Germinal center (tissue), 1 donor: ENCODE data around the gene DTNB.

Source experiments
- DNase-seq: peaks from one replicate; pipeline ENCODE4 v3.0.0; 2012; ENCODE audit warnings: mixed read lengths, low spot score

The DTNB gene

DNA sequence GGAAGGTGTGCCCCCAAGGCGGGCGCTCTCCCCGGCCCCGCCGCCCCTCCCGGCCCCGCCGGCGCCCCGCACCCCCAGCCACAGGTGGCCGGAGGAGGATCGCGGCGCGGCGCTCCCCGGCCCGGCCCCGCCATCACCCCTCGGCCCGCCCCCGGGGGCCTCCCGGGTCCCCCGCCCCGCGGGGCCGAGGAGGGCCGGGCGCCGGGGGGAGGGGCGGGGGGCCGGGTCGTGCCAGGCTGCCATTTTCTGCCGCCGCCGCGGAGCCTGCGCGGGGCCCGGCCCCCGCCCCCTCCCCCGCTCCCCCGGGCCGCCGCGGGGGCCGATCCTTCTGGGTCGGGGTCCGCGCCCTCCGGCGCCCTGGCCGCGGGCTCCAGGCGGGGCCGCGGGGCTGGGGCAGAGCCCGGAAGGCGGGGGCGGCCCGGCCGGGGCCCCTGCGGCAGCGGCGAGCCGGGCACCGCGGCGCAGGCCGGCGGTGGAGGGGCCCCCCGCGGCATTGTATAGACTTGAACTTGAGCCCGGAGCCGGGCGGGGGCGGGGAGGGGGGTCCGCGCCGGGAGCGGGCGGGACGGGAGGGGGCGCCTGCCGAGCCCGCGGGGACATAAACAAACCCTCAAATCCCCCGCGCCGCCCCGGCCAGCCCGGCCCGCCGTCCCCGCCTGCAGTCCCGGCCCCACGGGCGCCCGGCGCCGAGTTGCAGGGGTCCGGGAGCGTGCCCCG lies 332.2 kb downstream of the DTNB start:
- peak; percentile 31 for DNase-seq

DNA sequence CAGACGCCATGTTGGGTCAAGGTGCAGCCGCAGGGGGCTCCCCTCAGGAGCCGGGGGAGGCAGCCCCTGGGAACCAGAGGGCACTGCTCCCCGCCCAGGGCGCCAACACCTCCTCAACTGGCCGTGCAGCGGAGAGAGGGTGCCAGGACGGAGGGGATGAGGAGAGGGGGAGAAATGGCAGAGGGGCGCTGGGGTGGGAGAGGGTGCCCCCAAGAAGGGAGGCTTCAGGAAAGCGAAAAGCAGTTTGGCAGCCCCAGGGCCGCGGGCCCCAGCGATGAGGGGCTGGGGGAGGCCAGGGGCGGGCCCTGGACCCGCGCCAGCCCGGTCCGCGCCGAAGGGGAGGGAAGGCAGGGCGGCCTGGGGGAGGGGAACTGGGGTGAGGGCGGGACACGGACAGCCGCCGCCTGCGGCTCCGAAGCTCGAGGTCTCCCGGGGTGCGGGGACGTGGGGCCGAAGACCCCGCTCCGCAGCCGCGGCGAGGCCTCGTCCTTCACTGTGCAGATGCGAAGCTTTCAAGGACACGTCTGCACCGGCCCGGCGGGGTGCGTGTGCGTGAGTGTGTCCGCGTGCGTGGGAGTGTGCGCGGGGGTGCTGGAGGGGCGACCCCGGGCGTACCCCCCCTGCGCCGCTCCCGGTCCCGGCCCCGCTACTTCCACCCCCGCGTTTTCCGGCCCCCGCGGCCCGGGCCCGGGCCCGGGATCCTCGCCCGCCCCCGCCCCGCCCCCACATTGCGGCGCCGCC lies 333.0 kb downstream of the DTNB start:
- DNase-seq = no peak

DNA sequence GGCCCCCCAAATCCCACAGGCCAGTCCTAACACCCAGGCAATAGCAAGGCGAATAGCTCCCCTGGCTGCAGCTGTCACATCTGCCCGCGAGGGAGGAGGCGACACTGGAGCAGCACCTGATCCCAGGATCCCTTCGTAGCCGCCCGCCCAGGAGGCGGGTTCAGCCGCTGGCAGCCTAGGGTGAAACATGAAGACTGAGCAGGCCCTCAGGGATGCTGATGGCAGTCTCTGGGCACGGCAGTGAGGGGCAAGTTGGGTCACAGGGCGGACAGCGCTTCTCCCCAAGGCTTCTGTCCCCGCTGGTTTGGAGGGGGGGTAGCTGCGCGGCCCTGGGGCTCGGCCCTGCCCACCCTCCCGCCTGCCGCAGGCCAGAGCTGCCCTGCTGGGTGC lies 333.6 kb downstream of the DTNB start:
- DNase-seq = no peak

DNA sequence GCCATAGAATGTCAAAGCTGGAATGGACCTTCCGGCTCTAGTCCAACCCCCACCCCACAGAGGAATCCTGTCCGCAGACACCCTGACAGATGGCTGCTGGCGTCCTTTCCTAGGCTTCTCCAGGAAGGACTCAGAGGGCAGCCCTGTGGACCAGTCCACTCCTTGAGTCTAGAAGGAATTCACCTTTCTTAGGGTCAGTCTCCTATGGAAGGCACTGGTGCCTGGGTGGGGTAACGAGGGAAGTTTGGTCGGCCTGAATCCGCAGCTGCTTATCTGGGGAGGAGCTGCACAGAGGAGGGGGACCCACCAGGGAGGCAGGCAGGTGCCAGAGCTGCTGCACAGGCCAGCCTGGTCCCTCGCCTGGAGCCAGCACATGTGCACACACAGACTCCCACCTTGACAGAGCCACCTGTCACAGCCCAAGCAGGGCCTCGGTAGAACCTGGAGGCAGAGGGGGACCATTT lies 334.1 kb downstream of the DTNB start:
- DNase-seq = no peak

DNA sequence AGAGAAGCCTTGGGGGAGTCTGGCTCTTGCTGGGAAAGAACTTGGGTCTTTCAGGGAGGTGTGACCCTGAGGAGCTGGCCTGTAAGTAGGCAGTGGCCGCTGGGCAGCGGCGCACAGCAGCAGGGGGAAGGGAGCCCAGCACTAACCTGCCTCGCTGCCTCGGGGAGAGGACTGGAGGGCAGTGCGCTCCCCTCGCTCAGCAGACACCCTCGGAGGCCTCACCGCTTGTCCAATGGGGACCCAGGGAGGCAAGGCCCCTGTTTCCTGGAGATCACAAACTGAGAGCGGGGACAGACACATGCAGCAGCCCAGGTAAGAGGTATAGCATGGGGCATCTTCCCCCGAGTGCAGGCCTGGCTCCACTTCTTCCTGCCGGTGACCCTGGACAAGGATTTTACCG lies 335.0 kb downstream of the DTNB start:
- no peak for DNase-seq

DNA sequence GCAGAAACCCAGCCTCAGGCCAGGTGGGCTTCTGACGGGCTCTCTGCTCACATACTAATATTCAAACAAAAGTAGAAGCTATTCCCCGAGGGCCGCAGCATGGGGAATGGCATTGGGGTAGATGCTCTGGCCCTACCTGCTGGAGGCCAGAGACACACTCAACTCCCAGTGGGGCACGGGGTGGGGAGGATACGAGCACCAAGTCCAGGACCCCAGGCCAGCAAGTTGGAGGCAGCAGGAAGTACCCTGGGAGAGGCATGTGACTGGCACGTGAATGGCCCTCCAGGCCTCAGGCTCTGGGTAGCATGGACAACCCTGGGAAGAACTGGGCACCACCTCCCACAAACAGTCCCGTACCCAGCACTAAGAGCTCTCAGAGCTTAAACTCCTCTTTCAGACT lies 335.5 kb downstream of the DTNB start:
- DNase-seq = no peak

DNA sequence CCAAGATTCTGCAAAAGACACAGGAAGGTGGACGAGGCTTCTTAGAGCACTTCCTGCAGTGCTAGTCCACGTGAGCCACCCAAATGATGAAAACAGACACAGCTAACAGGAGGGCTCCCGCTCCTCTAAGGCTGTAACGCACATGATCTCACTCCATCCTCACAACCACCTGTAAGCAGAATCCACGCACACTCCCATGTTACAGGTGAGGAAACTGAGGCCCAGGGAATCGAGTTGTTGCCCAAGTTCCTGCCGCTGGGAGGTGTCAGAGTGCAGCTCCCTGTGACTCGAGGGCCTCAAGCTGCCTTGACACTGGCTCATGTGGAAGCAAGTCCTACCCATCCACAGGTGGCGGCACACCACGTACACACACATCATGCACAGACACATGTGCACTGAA lies 336.1 kb downstream of the DTNB start:
- DNase-seq = no peak

DNA sequence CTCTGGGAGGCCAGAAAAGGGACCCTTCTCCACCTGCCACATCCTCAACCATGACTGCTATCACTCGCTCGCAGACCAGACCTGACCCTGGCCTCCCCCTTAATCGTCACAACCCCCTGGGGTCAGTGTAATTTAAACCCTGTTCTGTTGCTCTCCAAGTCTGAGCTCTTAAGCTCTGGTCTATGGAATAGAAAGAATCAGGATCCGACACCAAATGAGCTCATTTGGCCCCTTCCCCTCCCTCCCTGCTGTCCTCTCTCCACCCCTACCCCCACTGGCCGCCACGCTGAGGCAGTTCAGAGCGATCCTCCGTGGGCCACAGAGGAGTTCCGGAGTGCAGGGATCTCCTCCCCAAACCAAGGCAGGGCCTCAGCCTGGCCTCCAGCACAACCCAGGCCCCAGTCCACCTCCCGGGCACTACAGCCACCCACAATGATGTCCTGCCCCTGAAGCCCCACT lies 337.0 kb downstream of the DTNB start:
- DNase-seq = no peak

DNA sequence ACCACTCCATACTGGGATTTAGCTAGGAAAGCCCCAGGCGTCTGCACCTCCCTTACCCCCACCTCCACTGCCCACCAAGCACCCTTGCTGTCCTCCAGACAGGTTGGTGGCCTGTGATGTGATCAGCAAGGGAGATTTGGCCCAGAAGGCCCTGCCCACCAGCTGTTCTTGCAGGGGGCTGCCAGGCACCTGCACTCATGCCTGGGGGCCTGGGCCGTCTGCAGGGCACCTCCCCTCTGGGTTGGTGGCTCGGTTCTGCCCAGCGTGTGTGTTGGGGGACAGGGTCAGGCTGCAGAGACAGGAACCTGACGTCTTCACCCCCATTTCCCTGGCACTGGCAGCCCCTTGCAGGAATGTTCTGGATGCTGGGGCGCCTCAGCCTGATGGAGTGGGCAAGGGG lies 337.4 kb downstream of the DTNB start:
- DNase-seq = no peak

DNA sequence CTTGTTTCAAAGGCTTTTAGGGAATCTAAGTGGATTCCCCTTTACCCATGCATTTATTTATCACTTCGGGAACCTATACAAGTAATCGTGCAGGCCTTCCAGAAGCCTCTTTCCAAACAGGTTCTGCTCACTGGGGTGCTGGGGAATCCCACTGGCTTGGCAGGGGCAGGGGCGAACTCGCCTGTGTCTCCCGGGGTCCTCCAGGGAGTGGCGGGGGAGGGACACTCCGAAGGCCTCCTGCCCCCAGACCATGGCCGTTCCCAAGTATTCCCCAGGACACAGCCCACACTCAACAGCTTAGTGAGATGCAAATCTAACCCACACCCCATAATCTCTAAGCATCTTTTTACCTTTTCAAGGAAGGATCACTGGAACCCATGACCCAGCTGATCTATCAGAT lies 338.2 kb downstream of the DTNB start:
- DNase-seq = no peak

DNA sequence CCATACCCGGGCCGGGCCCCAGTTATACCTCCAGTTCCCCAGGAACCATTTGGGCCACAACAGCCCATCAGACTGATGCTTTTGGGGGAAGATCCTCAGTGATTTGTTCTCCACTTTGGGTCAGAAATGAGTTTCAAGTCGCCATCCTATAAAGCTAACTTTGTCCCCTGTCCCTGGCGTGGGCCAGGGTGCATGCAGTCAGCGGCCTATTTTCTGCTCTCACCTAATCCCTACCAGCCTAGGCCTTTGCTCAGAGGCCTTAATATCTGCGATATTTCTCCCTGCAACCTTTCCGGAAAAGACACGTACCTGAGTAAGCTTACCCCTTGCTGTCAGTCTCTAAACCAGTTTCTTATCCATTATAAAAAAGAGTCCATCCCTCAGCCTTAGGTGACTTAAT lies 338.9 kb downstream of the DTNB start:
- DNase-seq = no peak

DNA sequence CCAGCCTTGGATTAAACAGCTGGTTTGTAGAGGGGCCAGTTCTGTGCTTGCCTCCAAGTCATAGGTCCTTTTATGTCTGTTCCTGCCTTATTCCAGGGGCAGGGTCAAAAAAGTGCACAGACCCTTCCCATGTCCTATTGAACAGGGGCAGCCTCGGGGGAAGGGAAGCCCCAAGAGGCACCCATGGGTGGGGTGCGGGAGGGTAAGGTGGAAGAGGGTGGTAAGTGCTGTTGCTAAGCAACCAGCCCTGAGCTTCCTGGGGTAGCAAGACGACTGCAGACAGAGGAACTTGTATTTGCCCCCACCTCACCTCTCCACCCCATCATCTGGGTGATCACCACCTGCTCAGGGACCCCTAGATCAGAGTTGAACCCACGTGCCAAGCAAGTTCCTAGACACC lies 339.4 kb downstream of the DTNB start:
- DNase-seq = no peak

DNA sequence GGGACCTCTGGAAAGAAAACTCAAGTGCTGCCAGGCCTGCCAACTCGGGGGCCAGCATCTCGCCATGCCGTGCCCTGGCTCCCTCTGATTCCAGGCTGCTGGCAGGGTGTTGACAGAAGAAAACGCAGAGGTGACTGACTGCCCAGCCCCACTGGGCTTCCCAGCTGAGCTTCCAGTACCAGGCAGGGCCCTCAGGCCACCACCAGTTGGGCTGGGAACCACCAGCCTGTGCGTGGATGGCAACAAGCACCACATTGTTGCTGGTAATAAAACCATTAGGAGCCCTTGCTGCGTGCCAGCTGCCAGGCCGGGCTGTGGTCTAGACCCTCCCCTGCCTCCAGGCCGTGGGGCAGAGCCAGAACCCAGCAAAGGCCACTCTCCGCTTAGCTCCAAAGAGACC lies 340.8 kb downstream of the DTNB start:
- no peak for DNase-seq

DNA sequence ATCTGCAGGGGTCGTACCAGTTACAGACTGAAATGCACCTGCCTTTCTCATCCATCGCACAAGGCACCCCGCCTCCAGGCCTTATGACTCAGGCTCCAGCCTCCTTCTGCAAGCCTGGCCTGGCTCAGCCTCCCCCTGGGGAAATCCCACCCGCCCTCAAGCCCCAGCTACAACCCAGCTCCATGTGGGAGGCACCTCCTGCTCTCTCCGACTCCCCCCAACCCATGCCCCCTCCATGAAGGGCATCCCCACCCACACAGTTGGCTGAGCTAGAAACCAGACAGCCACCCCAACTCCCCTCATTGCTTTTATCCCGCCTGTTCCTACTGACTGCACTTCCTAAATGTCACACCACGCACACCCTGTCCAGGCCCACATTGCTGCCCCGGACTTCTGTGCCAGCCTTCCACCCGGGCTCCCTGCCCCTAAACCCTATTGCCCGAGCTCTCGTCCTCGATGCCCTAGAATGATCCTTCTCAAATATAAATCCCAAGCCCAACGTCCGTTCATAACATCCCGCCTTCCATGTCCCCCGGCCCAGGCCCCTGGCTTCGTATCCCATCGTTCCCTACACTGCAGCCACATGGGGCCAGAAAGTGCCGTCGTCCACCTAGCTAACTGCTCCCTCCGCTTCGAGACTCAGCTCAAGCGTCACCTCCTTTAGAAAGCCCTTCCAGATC lies 341.6 kb downstream of the DTNB start:
- DNase-seq = no peak

DNA sequence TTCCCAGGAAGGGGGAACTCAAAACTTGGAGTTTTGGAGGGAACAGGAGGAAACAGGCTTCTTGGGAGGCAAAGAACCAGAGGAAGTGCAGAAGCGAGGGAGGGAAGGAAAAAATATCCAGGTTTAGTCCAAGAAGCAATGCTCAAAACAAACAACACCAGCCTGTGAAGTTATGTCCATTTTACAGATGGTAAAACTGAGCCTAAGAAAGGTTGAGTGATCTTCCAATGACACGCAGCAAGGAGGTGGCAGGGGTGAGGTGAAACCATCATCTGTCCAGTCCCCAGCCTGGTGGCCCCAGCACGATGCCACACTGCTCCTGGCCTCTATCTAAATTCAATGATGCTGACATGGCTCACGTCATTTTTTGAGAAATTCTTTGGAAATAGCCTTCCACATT lies 342.4 kb downstream of the DTNB start:
- no peak for DNase-seq

DNA sequence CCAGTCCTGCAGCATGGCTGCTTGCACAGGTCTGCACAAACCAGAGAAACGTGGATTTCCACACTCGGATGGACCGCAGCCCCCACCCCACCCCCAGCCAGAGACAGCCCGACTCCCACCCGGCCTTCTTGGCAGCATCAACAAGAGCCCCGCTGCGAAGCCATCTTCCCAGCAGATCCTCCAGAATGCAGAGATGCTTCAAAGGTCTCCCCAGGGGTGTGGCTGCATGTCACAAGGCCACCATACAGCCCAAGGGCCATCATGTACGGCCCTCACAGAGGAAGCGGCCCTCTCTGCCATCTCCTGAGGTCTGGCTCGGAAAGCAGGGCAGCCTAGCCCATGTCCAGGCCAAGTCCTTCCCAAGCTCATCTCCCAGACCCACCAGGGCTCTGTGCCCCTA lies 343.1 kb downstream of the DTNB start:
- DNase-seq = no peak

DNA sequence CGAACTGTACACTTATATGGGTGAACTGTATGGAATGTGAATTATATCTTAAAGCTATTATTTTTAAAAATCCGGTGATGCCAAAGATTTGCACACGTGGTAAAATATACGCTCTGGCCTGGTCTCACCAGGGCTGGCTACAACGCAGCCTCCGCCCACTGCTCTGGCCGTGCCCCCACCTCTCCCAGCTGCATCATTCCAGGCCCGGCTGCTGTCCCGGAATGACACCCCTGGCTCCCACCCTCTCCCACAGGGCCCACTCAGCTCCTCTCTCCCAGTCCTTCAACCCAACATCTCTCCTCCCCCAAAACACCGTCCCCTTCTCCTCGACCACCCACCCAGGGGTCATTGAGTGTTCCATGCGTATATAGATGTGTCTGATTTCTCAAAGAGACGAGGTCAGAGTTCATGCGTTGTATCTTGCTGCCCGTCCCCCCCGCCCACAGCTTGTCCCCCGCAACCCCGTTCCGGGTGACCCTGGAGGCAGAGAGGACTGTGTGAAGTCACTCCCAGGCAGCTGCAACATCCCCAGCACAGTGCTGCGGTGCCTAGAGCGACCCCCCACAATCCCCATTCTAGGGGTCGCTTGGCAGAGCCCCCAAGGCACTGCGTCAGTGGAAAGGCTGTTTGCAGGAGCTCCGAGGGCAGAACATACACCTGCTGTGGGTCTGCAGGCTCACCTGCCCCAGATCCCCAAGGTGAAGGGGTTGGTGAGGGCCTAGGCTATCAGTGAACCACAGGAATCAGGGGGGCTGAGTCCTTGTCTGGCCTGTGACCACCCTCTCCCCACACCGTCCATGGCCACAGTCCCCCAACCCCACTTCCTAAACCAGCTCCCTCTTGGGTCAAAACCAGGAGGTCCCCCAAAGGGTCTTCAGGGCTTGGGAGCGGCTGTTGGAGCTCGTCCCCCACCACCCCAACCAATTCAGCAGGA lies 345.0 kb downstream of the DTNB start:
- no peak for DNase-seq
